ENCODE measurements around the gene LPXN.

GRCh38 chr11:58487170-58487569, 88.5 kb downstream of the LPXN start:
- TF ChIP-seq RFX5 (IDR thresholded peaks at IDR 0.05; ENCODE audit: low read depth, low read length) (no peak), POLR2AphosphoS5 (IDR thresholded peaks at IDR 0.05; ENCODE audit: low read length) (no peak), ETV6 (conservative IDR thresholded peaks at IDR 0.05 in 1 of 2, IDR thresholded peaks at IDR 0.05 in 1 of 2; ENCODE audit: borderline replicate concordance in 1 of 2, low read depth in 1 of 2) (no peak), NRF1 (conservative IDR thresholded peaks at IDR 0.05; ENCODE audit: low read depth, low read length) (no peak), CHD4 (IDR thresholded peaks at IDR 0.05) (no peak), HDGF (IDR thresholded peaks at IDR 0.05) (no peak), RELA (IDR thresholded peaks at IDR 0.05; ENCODE audit: borderline replicate concordance, partially characterized antibody) (no peak), CHD1 (IDR thresholded peaks at IDR 0.05; ENCODE audit: low read depth, low read length) (no peak), KDM1A (IDR thresholded peaks at IDR 0.05; ENCODE audit: borderline replicate concordance) (no peak), HDAC6 (IDR thresholded peaks at IDR 0.05; ENCODE audit: unreplicated experiment) (no peak)
- TF ChIP-seq, protein P1, sequence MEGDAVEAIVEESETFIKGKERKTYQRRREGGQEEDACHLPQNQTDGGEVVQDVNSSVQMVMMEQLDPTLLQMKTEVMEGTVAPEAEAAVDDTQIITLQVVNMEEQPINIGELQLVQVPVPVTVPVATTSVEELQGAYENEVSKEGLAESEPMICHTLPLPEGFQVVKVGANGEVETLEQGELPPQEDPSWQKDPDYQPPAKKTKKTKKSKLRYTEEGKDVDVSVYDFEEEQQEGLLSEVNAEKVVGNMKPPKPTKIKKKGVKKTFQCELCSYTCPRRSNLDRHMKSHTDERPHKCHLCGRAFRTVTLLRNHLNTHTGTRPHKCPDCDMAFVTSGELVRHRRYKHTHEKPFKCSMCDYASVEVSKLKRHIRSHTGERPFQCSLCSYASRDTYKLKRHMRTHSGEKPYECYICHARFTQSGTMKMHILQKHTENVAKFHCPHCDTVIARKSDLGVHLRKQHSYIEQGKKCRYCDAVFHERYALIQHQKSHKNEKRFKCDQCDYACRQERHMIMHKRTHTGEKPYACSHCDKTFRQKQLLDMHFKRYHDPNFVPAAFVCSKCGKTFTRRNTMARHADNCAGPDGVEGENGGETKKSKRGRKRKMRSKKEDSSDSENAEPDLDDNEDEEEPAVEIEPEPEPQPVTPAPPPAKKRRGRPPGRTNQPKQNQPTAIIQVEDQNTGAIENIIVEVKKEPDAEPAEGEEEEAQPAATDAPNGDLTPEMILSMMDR (IDR thresholded peaks at IDR 0.05 in 2 of 3, conservative IDR thresholded peaks at IDR 0.05 in 1 of 3; ENCODE audit: control insufficient read depth in 2 of 3, extremely low read depth in 1 of 3, insufficient read depth in 1 of 3, low read depth in 3 of 3, low read length in 3 of 3): no peak

Data from GM12878 (cell line).